SK-N-SH (cell line): ENCODE data around the gene TBCD.

Experiments used
- CTCF ChIP-seq: fragments of 200-600 bp; sonication (generic); IDR thresholded peaks from 2 replicates; pipeline ENCODE4 v1.6.1; 2017; ENCODE audit warnings: antibody characterized with exemption, mild to moderate bottlenecking, moderate library complexity
- EP300 ChIP-seq, 2 experiments: IDR thresholded peaks; 2 replicates each; pipeline versions ENCODE4 v1.4.0 to v1.6.1; 2012; ENCODE audit warnings: borderline replicate concordance in 1 of 2, low read depth in 1 of 2, low read length in 1 of 2
- EZH2phosphoT487 ChIP-seq: fragments of 200-600 bp; sonication (generic); IDR thresholded peaks from 2 replicates; pipeline ENCODE4 v1.6.1; 2017; ENCODE audit warnings: low read depth, mixed run types, mild to moderate bottlenecking, antibody characterized with exemption, moderate library complexity, borderline replicate concordance
- FOXJ3 ChIP-seq: sonication (generic); formaldehyde crosslinking; IDR thresholded peaks from 2 replicates; pipeline ENCODE4 v1.5.1; 2020; ENCODE audit warnings: mild to moderate bottlenecking, missing genetic modification reagents
- GABPA ChIP-seq: IDR thresholded peaks from 2 replicates; pipeline ENCODE4 v1.4.0; 2012; ENCODE audit warnings: low read depth, mild to moderate bottlenecking
- IRF3 ChIP-seq: fragments of 150-350 bp; IDR thresholded peaks from 2 replicates; pipeline ENCODE4 v1.6.1; 2016; ENCODE audit warnings: mild to moderate bottlenecking, low read depth, low read length
- JUND ChIP-seq: IDR thresholded peaks from 2 replicates; pipeline ENCODE4 v1.4.0; 2012
- MAX ChIP-seq: IDR thresholded peaks from 2 replicates; pipeline ENCODE4 v1.4.0; 2012; ENCODE audit warnings: low read depth
- MEF2A ChIP-seq: IDR thresholded peaks from 2 replicates; pipeline ENCODE4 v1.4.0; 2012; ENCODE audit warnings: low read depth, borderline replicate concordance
- NRF1 ChIP-seq: IDR thresholded peaks from 2 replicates; pipeline ENCODE4 v1.6.1; 2012; ENCODE audit warnings: low read depth, mild to moderate bottlenecking, low read length
- POLR2AphosphoS5 ChIP-seq: IDR thresholded peaks from 2 replicates; pipeline ENCODE4 v1.6.1; 2012; ENCODE audit warnings: low read depth, low read length
- RAD21 ChIP-seq: IDR thresholded peaks from 2 replicates; pipeline ENCODE4 v1.6.1; 2012; ENCODE audit warnings: mild to moderate bottlenecking, low read length
- TEAD4 ChIP-seq: IDR thresholded peaks from 2 replicates; pipeline ENCODE4 v1.4.0; 2012; ENCODE audit warnings: mild to moderate bottlenecking, borderline replicate concordance; ENCODE audit not compliant: insufficient read depth
- USF1 ChIP-seq: IDR thresholded peaks from 2 replicates; pipeline ENCODE4 v1.4.0; 2012; ENCODE audit warnings: low read depth, borderline replicate concordance

GRCh38 chr17:82930924-82931698 is 179.2 kb downstream of the TBCD start:
- no peak for TF ChIP-seq EZH2phosphoT487
- no peak for TF ChIP-seq CTCF
- TF ChIP-seq POLR2AphosphoS5, result no peak
- TF ChIP-seq RAD21, result no peak
- no peak for TF ChIP-seq EP300 (IDR thresholded peaks at IDR 0.05; ENCODE audit: borderline replicate concordance in 1 of 2, low read depth in 1 of 2, low read length in 1 of 2)
- TF ChIP-seq TEAD4, result no peak
- TF ChIP-seq MAX, result no peak
- TF ChIP-seq NRF1, result no peak
- no peak for TF ChIP-seq JUND
- no peak for TF ChIP-seq FOXJ3 (CRISPR knock-in tag)
- no peak for TF ChIP-seq IRF3
- no peak for TF ChIP-seq GABPA
- no peak for TF ChIP-seq MEF2A
- TF ChIP-seq USF1, result no peak
